Measurements from ENCODE around the gene SRGAP3. TPM values are rescaled to one million over a fixed set of nuclear protein-coding genes. Genes with fewer than 3 reads are reported as not detected.

SRGAP3 gene
- total RNA-seq, 4 donors from 2014 or later: 13.1 to 84.9 (median 27.4) TPM

GRCh38 chr3:9279966-9280365 is 30.5 kb upstream of the SRGAP3 start:
- no peak overlapping the region for H3K27ac ChIP-seq
- TF ChIP-seq POLR2A (IDR thresholded peaks at IDR 0.05) (no peak), POLR2AphosphoS5 (IDR thresholded peaks at IDR 0.05) (no peak), EP300 (IDR thresholded peaks at IDR 0.05) (no peak)
- TF ChIP-seq, protein P1, sequence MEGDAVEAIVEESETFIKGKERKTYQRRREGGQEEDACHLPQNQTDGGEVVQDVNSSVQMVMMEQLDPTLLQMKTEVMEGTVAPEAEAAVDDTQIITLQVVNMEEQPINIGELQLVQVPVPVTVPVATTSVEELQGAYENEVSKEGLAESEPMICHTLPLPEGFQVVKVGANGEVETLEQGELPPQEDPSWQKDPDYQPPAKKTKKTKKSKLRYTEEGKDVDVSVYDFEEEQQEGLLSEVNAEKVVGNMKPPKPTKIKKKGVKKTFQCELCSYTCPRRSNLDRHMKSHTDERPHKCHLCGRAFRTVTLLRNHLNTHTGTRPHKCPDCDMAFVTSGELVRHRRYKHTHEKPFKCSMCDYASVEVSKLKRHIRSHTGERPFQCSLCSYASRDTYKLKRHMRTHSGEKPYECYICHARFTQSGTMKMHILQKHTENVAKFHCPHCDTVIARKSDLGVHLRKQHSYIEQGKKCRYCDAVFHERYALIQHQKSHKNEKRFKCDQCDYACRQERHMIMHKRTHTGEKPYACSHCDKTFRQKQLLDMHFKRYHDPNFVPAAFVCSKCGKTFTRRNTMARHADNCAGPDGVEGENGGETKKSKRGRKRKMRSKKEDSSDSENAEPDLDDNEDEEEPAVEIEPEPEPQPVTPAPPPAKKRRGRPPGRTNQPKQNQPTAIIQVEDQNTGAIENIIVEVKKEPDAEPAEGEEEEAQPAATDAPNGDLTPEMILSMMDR (IDR thresholded peaks at IDR 0.05): no peak
- no peaks in the 10 kb centered on the region for H3K9me3 ChIP-seq
- WGBS: 44% methylated on average over 5 of the region's 6 CpGs
- no peak overlapping the region for H3K4me3 ChIP-seq
- H3K4me1 ChIP-seq: no peaks in the 10 kb centered on the region
- no peak for DNase-seq (ENCODE audit: low spot score in 2 of 2)
- H3K36me3 ChIP-seq: no peaks in the 10 kb centered on the region
- H3K27me3 ChIP-seq: no peaks in the 10 kb centered on the region

DNA sequence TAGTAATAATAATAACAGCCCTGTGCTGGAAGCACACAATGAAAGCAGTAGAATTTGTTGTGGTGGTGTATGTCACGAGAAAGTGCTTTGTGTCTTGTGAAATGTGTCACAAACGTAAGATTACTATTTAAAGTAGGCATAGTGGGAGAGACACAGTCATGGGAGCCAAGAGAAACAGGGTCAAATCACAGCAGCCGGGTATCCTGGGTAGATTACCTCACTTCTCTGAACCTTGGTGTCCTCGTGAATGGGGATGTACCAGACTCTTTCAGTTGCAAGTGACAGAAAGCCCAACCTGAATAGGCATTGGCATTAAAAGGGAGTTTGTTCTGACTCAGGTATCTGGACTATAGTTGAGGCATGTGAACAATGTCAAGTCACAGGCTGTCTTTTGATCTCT is 29.1 kb upstream of the SRGAP3 start:
- no peaks in the 10 kb centered on the region for H3K27me3 ChIP-seq
- H3K4me3 ChIP-seq: no peak overlapping the region
- TF ChIP-seq POLR2AphosphoS5 (IDR thresholded peaks at IDR 0.05) (no peak), POLR2A (IDR thresholded peaks at IDR 0.05) (no peak), EP300 (IDR thresholded peaks at IDR 0.05) (no peak)
- TF ChIP-seq, protein P1 (IDR thresholded peaks at IDR 0.05): no peak
- H3K9me3 ChIP-seq: no peaks in the 10 kb centered on the region
- H3K27ac ChIP-seq: no peak overlapping the region
- no peak for DNase-seq (ENCODE audit: low spot score in 2 of 2)
- no peaks in the 10 kb centered on the region for H3K36me3 ChIP-seq
- 90% methylated on average over 4 of the region's 4 CpGs for WGBS
- H3K4me1 ChIP-seq: no peaks in the 10 kb centered on the region

- no peaks in the 10 kb centered on the region for H3K27me3 ChIP-seq
- H3K4me1 ChIP-seq: no peaks in the 10 kb centered on the region
- H3K4me3 ChIP-seq: no peak overlapping the region
- DNase-seq (ENCODE audit: low spot score in 2 of 2): no peak
- no peaks in the 10 kb centered on the region for H3K9me3 ChIP-seq
- TF ChIP-seq POLR2A (IDR thresholded peaks at IDR 0.05): no peak
- no peak for TF ChIP-seq EP300 (IDR thresholded peaks at IDR 0.05)
- TF ChIP-seq POLR2AphosphoS5 (IDR thresholded peaks at IDR 0.05): no peak
- TF ChIP-seq, protein P1 (IDR thresholded peaks at IDR 0.05): no peak
- no peaks in the 10 kb centered on the region for H3K36me3 ChIP-seq
- WGBS: 33% methylated on average over 1 of the region's 1 CpG
- no peak overlapping the region for H3K27ac ChIP-seq
Observed at GRCh38 chr3:9278085-9278484, 28.6 kb upstream of the SRGAP3 start.

DNA sequence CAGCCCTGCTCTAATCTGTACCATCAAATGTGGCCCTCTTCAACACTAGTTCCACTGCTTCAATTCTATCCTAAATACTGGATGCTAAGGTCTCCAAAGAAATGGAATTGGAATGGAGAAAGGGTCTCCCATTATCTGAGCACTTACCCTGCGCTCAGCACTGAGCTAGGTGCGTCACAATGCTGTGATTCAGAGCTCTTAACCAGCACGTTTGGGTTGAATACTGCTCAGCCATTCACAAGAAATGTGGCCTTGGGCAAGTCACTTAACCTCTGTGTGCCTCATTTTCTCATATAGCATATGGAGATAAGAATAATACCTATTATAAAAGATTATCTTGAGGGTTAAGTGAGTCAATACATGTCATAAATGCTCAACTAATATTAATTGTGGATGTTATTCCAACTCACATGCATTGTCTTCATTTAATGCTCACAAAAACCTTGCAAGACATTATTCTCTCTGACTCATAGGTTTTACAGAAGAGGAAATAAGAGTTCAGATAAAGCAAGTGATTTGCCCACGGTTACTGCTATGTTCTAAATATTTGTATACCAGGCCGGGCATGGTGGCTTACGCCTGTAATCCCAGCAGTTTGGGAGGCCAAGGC is 27.4 kb upstream of the SRGAP3 start:
- DNase-seq (ENCODE audit: low spot score in 2 of 2): no peak

DNA sequence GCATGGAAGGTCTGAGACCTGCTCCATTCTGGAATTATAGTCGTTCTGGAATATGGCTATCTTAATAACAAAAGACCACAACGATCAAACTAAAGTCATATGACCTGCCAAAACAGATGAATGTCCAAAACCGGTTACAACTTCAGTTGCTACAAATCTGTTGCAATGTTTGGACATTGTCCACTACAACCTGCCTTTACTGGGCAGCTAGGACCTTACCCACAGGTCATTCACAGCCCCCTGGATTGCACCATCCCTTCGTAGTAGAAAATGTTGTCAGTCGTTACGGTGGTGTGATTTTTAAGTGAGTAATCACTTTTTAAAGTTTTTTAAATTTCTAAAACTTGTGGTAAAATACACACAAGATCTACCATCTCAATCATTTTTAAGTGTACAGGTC is 22.5 kb upstream of the SRGAP3 start:
- Histone ChIP-seq H3K9me3 (no peaks in the 10 kb centered on the region), H3K36me3 (no peaks in the 10 kb centered on the region), H3K27me3 (no peaks in the 10 kb centered on the region), H3K4me3 (no peak overlapping the region), H3K4me1 (no peaks in the 10 kb centered on the region), H3K27ac (no peak overlapping the region)
- TF ChIP-seq POLR2A (IDR thresholded peaks at IDR 0.05) (no peak), POLR2AphosphoS5 (IDR thresholded peaks at IDR 0.05) (no peak), EP300 (IDR thresholded peaks at IDR 0.05) (no peak)
- TF ChIP-seq, protein P1 (IDR thresholded peaks at IDR 0.05): no peak
- DNase-seq (ENCODE audit: low spot score in 2 of 2): no peak
- WGBS: 70% methylated on average over 6 of the region's 6 CpGs

More for the DNA sequence above, 27.4 kb upstream of the SRGAP3 start:
- 88% methylated on average over 6 of the region's 6 CpGs for WGBS
- no peak overlapping the region for H3K4me3 ChIP-seq
- no peaks in the 10 kb centered on the region for H3K27me3 ChIP-seq
- TF ChIP-seq, protein P1 (IDR thresholded peaks at IDR 0.05): no peak
- no peak for TF ChIP-seq POLR2AphosphoS5 (IDR thresholded peaks at IDR 0.05)
- TF ChIP-seq POLR2A (IDR thresholded peaks at IDR 0.05): no peak
- no peak for TF ChIP-seq EP300 (IDR thresholded peaks at IDR 0.05)
- H3K4me1 ChIP-seq: no peaks in the 10 kb centered on the region
- H3K36me3 ChIP-seq: no peaks in the 10 kb centered on the region
- no peaks in the 10 kb centered on the region for H3K9me3 ChIP-seq
- H3K27ac ChIP-seq: no peak overlapping the region
